ENCODE results near the gene MARCHF2.

- no peak for TF ChIP-seq CTCF (IDR thresholded peaks at IDR 0.05)
- TF ChIP-seq EP300 (IDR thresholded peaks at IDR 0.05), result no peak
Measured at GRCh38 chr19:8469613-8470368, 56.7 kb downstream of the MARCHF2 start.
